Tibial artery (tissue), 4 donors: ENCODE data around the gene PCDHGB5.
A peak's percentile ranks its signal among the peaks of the same experiment; 100 is the strongest.
"Not testable (repeated sequence)": the region's sequence is repeated elsewhere in the genome, so short reads cannot be mapped to it uniquely, and the experiment has no call there.

Source experiments
- DNase-seq, 2 donors: peaks; one replicate each; pipeline ENCODE4 v3.0.0-alpha.2; 2019
- H3K27ac ChIP-seq, 2 donors: fragments of 200-600 bp; sonication (generic) in 1 of 2; 1 replicate in 1 of 2; 2 replicates in 1 of 2; pipeline ENCODE4 v1.5.1; 2018 to 2019; ENCODE audit warnings: mild to moderate bottlenecking in 1 of 2
- H3K27me3 ChIP-seq, 2 donors: fragments of 200-600 bp; sonication (generic) in 1 of 2; one replicate each; pipeline versions ENCODE4 v1.5.1 to v1.6.0; 2016 to 2019
- H3K36me3 ChIP-seq, 3 donors: fragments of 200-600 bp; sonication (generic) in 2 of 3; one replicate each; pipeline ENCODE4 v1.5.1; 2016 to 2019; ENCODE audit warnings: mild to moderate bottlenecking in 2 of 3
- H3K4me1 ChIP-seq, 4 donors: fragments of 200-600 bp; sonication (generic) in 2 of 4; 1 replicate in 3 of 4; 2 replicates in 1 of 4; pipeline ENCODE4 v1.5.1; 2016 to 2019
- H3K4me3 ChIP-seq, 2 donors: fragments of 200-600 bp; sonication (generic) in 1 of 2; 1 replicate in 1 of 2; 2 replicates in 1 of 2; pipeline ENCODE4 v1.5.1; 2018 to 2019; ENCODE audit warnings: mild to moderate bottlenecking in 2 of 2
- H3K9me3 ChIP-seq, 3 donors: fragments of 200-600 bp; sonication (generic) in 1 of 3; one replicate each; pipeline ENCODE4 v1.5.1; 2016 to 2019
- intact Hi-C: fragments of 100-400 bp; cut with DNase I; formaldehyde crosslinking; loops from one replicate; pipeline ENCODE4 v1.15.0; 2023; ENCODE audit warnings: low total_unique reads
- TF ChIP-seq, protein P1 (sequence below), 2 experiments: fragments of 200-600 bp in 1 of 2; fragments of 450-650 bp in 1 of 2; IDR thresholded peaks; one replicate each; pipeline ENCODE4 v1.5.1; 2017 to 2019; ENCODE audit warnings: antibody characterized with exemption in 2 of 2, mild to moderate bottlenecking in 1 of 2, moderate library complexity in 1 of 2

Gene PCDHGB5

DNA sequence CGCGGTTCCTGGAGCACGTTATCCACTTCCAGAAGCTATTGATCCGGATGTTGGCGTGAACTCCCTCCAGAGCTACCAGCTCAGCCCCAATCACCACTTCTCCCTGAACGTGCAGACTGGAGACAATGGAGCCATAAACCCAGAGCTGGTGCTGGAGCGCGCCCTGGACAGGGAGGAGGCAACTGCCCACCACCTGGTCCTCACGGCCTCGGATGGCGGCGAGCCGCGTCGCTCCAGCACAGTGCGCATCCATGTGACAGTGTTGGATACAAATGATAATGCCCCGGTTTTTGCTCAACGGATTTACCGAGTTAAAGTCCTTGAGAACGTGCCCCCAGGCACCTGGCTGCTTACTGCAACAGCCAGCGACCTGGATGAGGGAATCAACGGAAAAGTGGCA, 5.6 kb downstream of the PCDHGB5 start:
- H3K9me3 ChIP-seq: peaks cover 36 to 100% (median 89%) of the 10 kb centered on the region in 3 donors
- H3K4me1 ChIP-seq: no peaks in the 10 kb centered on the region
- H3K27me3 ChIP-seq: no peaks in the 10 kb centered on the region
- peak overlapping the region in 1 of 2 donors; percentile 31 for H3K4me3 ChIP-seq
- DNase-seq: no peak
- peaks cover 10 to 54% (median 54%) of the 10 kb centered on the region in 3 donors for H3K36me3 ChIP-seq
- intact Hi-C loops: no loop called here
- TF ChIP-seq, protein P1, sequence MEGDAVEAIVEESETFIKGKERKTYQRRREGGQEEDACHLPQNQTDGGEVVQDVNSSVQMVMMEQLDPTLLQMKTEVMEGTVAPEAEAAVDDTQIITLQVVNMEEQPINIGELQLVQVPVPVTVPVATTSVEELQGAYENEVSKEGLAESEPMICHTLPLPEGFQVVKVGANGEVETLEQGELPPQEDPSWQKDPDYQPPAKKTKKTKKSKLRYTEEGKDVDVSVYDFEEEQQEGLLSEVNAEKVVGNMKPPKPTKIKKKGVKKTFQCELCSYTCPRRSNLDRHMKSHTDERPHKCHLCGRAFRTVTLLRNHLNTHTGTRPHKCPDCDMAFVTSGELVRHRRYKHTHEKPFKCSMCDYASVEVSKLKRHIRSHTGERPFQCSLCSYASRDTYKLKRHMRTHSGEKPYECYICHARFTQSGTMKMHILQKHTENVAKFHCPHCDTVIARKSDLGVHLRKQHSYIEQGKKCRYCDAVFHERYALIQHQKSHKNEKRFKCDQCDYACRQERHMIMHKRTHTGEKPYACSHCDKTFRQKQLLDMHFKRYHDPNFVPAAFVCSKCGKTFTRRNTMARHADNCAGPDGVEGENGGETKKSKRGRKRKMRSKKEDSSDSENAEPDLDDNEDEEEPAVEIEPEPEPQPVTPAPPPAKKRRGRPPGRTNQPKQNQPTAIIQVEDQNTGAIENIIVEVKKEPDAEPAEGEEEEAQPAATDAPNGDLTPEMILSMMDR (IDR thresholded peaks at IDR 0.05): no peak
- H3K27ac ChIP-seq: no peak overlapping the region

DNA sequence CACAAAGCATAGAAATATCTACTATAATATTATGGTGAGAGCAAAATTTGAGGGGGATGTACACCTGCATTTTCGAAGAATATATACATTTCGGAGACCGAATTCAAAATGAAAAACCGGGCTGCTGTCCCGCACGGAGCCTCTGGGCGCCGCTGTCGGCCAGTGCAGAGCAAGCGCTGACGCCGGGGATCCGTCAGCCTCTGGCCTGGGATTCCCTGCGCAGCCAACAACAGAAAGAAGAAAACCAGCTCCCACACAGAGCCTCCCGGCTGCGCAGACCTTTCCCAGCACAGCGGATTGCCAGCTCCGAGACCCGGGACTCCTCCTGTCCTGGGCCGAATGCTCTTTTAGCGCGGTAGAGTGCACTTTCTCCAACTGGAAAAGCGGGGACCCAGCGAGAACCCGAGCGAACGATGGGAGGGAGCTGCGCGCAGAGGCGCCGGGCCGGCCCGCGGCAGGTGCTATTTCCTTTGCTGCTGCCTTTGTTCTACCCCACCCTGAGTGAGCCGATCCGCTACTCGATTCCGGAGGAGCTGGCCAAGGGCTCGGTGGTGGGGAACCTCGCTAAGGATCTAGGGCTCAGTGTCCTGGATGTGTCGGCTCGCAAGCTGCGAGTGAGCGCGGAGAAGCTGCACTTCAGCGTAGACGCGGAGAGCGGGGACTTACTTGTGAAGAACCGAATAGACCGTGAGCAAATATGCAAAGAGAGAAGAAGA, 10.2 kb downstream of the PCDHGB5 start, which contains the start of gene PCDHGB6:
Gene PCDHGB6, plus strand, starts transcription at position 232 of the 716 bp plus-strand sequence. Its CDS starts 182 bp downstream, at position 414.
- intact Hi-C loops, H3K27ac ChIP-seq, H3K27me3 ChIP-seq, H3K4me1 ChIP-seq: not testable (repeated sequence)
- Histone ChIP-seq H3K9me3 (peaks cover 25 to 98% (median 91%) of the 10 kb centered on the region in 3 donors), H3K4me3 (peak within 1 kb of the TSS; percentile 23 to 39), H3K36me3 (peaks cover 7 to 68% (median 63%) of the 10 kb centered on the region in 3 donors)
- TF ChIP-seq, protein P1 (IDR thresholded peaks at IDR 0.05): peak; percentile 36 to 39
- peak in 1 of 2 donors; percentile 55 for DNase-seq

DNA sequence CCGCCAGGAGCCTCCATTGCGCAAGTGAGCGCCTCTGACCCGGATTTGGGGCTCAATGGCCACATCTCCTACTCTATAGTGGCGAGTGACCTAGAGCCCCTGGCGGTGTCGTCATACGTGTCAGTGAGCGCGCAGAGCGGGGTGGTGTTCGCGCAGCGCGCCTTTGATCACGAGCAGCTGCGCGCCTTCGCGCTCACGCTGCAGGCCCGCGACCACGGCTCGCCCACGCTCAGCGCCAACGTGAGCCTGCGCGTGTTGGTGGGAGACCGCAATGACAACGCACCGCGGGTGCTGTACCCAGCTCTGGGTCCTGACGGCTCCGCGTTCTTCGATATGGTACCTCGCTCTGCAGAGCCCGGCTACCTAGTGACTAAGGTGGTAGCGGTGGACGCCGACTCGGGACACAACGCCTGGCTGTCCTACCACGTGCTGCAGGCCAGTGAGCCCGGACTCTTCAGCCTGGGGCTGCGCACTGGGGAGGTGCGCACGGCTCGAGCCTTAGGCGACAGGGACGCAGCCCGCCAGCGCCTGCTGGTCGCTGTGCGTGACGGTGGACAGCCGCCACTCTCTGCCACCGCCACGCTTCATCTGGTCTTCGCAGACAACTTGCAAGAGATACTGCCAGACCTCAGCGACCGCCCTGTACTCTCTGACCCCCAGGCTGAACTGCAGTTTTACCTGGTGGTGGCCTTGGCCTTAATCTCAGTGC, 12.0 kb downstream of the PCDHGB5 start:
- Histone ChIP-seq H3K27ac (no peak overlapping the region), H3K4me3 (no peak overlapping the region), H3K9me3 (peaks cover 27 to 98% (median 91%) of the 10 kb centered on the region in 3 donors), H3K27me3 (no peaks in the 10 kb centered on the region), H3K4me1 (no peaks in the 10 kb centered on the region), H3K36me3 (peaks cover 8 to 65% (median 63%) of the 10 kb centered on the region in 3 donors)
- DNase-seq: no peak
- intact Hi-C loops: loop anchor here (10.0 kb wide), 2 partner anchors 85 to 145 kb away; partner anchors contain the start of gene TAF7
- TF ChIP-seq, protein P1 (IDR thresholded peaks at IDR 0.05): no peak

GRCh38 chr5:141411575-141411974, 13.8 kb downstream of the PCDHGB5 start:
- Histone ChIP-seq H3K27ac (no peak overlapping the region), H3K36me3 (peaks cover 5 to 66% (median 56%) of the 10 kb centered on the region in 3 donors), H3K27me3 (no peaks in the 10 kb centered on the region), H3K4me3 (no peak overlapping the region), H3K4me1 (no peaks in the 10 kb centered on the region), H3K9me3 (peaks cover 27 to 97% (median 87%) of the 10 kb centered on the region in 3 donors)
- TF ChIP-seq, protein P1 (IDR thresholded peaks at IDR 0.05): no peak
- no peak for DNase-seq
- intact Hi-C loops: loop anchor here (10.0 kb wide), 2 partner anchors 87 to 143 kb away; partner anchors contain the start of gene TAF7

DNA sequence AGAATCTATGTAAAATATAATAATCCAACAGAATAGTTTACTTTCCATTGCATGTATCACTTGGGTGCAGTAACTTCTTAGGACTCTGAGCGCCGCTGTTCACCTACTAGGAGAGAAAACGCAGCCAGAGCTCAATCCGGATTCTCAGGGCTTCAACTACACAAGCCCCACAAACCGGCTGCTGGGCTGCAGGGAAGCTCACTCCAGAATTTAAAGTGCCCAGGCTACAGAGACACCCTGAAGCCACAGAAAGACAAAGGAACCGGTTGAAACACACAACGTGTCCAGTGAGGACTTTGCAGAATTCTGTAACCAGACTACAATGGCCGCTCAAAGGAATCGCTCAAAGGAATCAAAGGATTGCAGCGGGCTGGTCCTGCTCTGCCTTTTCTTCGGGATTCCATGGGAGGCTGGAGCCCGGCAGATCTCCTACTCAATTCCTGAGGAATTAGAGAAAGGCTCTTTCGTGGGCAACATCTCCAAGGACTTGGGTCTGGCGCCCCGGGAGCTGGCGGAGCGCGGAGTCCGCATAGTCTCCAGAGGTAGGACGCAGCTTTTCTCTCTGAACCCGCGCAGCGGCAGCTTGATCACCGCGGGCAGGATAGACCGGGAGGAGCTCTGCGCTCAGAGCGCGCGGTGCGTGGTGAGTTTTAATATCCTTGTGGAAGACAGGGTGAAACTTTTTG, 15.2 kb downstream of the PCDHGB5 start, which contains the start of gene PCDHGA10:
Gene PCDHGA10, plus strand, starts transcription at position 134 of the 686 bp plus-strand sequence. Its CDS starts 189 bp downstream, at position 323.
- no peak within 1 kb of the TSS for H3K27ac ChIP-seq
- peaks cover 19 to 97% (median 86%) of the 10 kb centered on the region in 3 donors for H3K9me3 ChIP-seq
- intact Hi-C loops: loop anchor here (10.0 kb wide), 2 partner anchors 88 to 142 kb away; partner anchors contain the start of gene TAF7

More for the DNA sequence above, 15.2 kb downstream of the PCDHGB5 start, which contains the start of gene PCDHGA10:
- TF ChIP-seq, protein P1 (IDR thresholded peaks at IDR 0.05): peak; percentile 16 to 20
- Histone ChIP-seq H3K27me3 (no peaks in the 10 kb centered on the region), H3K36me3 (peaks cover 5 to 64% (median 62%) of the 10 kb centered on the region in 3 donors), H3K4me3 (peak within 1 kb of the TSS; percentile 22 to 26), H3K4me1 (no peaks in the 10 kb centered on the region)
- peak; percentile 41 to 56 for DNase-seq
